Activated naive CD4-positive, alpha-beta T cell treated with anti-CD3 and anti-CD28 coated beads, Interleukin-2, amount 50 U/mL, for 72 hours (primary cell): ENCODE measurements around the gene SMARCB1. TPM values are rescaled to one million over a fixed set of nuclear protein-coding genes. Genes with fewer than 3 reads are reported as not detected.

ENCODE experiments used
- ATAC-seq, 2 donors: fragments of 150-1000 bp; cut with Tn5 transposase; 2 replicates each; pipeline ENCODE4 v1.10.0; 2021; ENCODE audit warnings: mild to moderate bottlenecking in 2 of 2, moderate library complexity in 2 of 2
- DNase-seq, 2 donors: peaks; one replicate each; pipeline ENCODE4 v3.0.0; 2021 to 2022; ENCODE audit warnings: low spot score in 2 of 2
- H3K27ac Mint-ChIP-seq, 2 donors: one replicate each; pipeline ENCODE4 v1.8.0; 2022; ENCODE audit warnings: mild to moderate bottlenecking in 2 of 2, mixed read lengths in 2 of 2
- H3K36me3 Mint-ChIP-seq, 2 donors: one replicate each; pipeline ENCODE4 v1.8.0; 2022; ENCODE audit warnings: mixed read lengths in 2 of 2
- H3K9me3 Mint-ChIP-seq, 2 donors: one replicate each; pipeline ENCODE4 v1.8.0; 2022; ENCODE audit warnings: mixed read lengths in 2 of 2
- total RNA-seq, 2 donors: library from RNA; stranded (reverse); gene quantifications; one replicate each; pipeline ENCODE4 v1.2.3, GENCODE V29; 2022

SMARCB1 gene
- total RNA-seq: 10 to 100 TPM; 51.9 to 72.7 TPM

DNA sequence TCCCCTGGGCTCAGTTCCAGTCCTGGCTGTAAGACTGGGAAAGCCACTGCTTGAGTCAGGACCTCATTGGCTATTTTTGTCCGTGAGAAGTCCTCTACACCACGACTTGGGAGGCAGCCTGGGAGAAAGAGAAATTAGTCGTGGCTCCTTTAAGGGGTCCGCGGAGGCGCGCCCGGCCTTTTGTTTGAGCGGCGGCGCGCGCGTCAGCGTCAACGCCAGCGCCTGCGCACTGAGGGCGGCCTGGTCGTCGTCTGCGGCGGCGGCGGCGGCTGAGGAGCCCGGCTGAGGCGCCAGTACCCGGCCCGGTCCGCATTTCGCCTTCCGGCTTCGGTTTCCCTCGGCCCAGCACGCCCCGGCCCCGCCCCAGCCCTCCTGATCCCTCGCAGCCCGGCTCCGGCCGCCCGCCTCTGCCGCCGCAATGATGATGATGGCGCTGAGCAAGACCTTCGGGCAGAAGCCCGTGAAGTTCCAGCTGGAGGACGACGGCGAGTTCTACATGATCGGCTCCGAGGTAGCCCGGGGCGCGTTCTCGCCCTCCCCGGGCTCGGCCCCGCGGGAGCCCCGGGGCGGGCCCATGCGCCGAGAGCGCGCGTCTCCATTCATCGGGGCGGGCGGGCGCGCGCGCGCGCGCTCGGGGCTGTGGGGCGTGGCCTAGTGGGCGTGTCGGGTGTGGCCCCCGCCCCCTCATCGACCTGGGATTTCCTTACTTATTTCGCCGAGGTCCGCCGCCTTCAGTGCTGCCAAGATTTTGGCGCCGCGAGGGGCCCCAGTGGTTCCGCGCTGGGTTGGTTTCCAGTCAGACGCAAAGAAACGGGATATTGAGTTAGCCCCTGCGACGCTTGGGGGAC, at the start of gene SMARCB1:
TSS of gene SMARCB1 (plus strand) at position 215 of the 848 bp plus-strand sequence. CDS start at position 419, 204 bp downstream.
- no peaks in the 10 kb centered on the region for H3K36me3 Mint-ChIP-seq
- no peaks in the 10 kb centered on the region for H3K9me3 Mint-ChIP-seq
- ATAC-seq (peak; percentile 84 to 86), DNase-seq (peak; percentile 86)
- H3K27ac Mint-ChIP-seq: peak within 1 kb of the TSS; percentile 94 to 98

DNA sequence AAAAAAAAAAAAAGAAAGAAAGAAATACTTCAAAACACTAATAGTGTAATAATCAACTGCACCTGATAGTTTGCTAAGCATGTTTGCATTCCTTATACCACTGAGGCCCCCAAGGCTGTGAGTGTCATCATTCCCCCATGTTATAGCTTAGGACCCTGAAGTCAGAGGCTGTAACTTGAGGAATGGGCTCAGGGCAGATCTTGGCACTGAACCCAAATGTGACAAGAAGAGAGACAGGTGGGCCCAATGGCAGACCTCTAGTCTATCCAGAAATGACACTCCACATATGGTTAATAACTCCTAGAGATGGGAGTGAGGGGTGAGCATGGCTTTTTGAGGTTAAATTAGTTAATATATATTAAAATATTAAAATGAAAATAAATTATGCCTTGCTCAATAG, 49.1 kb upstream of the SMARCB1 start:
- DNase-seq (no peak), ATAC-seq (no peak)
- no peaks in the 10 kb centered on the region for H3K36me3 Mint-ChIP-seq
- H3K27ac Mint-ChIP-seq: no peak overlapping the region
- H3K9me3 Mint-ChIP-seq: no peaks in the 10 kb centered on the region

DNA sequence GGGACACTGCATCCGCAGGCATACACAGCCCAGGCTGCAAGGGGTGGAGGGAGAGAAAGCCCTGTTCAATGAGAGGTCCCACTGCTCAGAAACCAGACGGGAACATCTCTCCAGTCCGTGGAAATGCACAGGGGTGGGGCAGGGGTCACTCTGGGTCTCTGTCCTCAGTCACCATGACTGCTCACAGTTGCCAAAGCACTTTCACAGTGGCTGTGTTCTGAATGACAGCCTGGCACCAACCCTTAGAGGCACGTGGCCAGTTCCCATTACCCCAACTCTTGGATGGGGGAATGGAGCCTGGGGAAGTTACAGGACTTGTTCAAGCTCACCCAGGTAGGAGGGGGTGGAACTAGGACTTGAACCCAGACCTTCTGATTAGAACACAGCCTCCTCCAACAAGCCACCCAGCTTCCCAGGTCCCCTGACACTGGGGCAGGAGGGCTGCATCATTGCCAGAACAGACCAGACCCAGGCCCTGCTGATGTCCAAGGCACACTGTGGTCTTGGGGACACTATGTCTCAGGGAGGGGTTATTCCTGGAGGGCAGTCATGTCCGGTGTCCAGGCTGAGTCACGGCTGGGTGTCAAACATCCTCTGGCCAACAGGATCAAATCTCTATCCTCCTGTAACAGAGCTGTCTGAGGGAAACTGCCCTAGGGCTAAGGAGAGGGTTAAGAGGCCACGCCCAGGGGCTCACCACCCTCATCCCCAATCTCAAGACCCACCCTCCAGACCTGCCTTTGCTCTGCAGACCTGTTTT, 44.1 kb upstream of the SMARCB1 start:
- Mint-ChIP-seq H3K9me3 (peaks cover 0 to 12% of the 10 kb centered on the region in 2 donors), H3K36me3 (peaks cover 21 to 24% of the 10 kb centered on the region in 2 donors), H3K27ac (no peak overlapping the region)
- ATAC-seq: no peak
- DNase-seq: no peak

DNA sequence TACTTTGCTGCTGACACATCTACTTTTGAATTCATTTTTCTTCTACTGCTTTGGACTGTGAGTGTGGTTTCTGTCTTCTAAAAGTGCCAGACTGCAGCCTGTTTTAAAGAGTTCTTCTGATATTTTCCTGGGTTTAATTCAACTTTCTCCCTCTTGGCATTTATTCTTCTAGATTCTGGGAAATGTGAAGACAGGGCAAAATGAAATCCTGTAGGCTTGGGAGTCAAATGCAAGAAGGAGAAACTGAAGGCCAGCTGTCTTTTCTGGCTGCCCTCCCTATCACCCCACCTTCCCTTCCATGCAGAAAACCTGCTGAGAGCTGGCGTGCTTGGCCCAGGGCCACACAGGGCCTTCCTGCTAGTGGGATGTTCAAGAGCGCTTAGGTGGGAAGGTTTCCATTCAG, 43.5 kb upstream of the SMARCB1 start:
- no peak for ATAC-seq
- H3K27ac Mint-ChIP-seq: no peak overlapping the region
- H3K9me3 Mint-ChIP-seq: peaks cover 0 to 12% of the 10 kb centered on the region in 2 donors
- no peak for DNase-seq
- peaks cover 21 to 24% of the 10 kb centered on the region in 2 donors for H3K36me3 Mint-ChIP-seq

DNA sequence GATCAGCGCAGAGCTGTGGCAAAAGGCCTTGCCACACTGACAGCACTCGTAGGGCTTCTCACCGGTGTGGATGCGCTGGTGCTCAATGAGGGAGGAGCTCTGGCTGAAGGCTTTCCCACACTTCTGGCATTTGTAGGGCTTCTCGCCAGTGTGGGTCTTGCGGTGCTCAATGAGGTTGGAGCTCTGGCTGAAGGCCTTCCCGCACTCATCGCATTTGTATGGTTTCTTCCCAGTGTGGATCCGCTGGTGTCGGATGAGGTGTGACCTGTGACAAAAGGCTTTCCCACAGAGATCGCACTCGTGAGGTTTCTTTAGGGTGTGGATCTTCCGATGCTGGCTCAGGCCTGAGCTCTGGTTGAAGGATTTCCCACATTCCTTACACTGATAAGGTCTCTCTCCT, 42.8 kb upstream of the SMARCB1 start:
- H3K9me3 Mint-ChIP-seq: peaks cover 0 to 12% of the 10 kb centered on the region in 2 donors
- DNase-seq (no peak), ATAC-seq (no peak)
- peaks cover 21 to 24% of the 10 kb centered on the region in 2 donors for H3K36me3 Mint-ChIP-seq
- H3K27ac Mint-ChIP-seq: no peak overlapping the region

DNA sequence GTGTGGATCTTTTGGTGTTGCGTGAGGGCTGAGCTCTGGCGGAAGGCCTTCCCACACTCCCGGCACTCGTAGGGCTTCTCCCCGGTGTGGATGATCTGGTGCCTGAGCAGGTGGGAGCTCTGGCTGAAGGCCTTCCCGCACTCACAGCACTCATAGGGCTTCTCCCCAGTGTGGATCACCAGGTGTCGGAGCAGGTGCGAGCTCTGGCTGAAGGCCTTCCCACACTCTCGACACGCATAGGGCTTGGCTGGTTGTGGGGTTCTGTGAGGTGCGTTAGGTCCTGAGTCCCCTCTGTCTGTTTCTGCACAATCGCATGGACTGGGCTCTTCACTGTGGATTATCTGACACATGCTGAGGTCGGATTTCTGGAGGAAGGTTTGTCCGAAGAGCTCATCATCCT, 42.3 kb upstream of the SMARCB1 start:
- DNase-seq: no peak

DNA sequence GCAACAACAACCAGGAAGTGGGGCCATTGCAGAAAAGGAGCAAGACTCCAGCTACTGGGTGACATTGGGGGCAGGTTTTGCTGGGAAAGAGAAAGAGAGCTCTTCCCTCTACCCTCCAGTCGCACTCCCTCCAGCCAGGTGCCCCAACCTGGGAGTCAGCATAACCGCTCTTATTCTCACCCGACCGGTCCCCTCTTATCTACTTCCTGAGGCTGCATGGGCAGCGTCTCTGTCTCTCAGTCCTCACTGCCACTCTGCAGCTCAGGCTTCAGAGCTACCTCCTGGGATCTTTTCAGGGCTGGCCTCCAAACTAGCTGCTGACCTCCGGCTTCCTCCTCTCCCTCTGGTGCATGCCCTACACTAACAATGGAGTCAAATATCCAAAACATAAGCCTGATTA, 41.0 kb upstream of the SMARCB1 start:
- peaks cover 0 to 12% of the 10 kb centered on the region in 2 donors for H3K9me3 Mint-ChIP-seq
- H3K36me3 Mint-ChIP-seq: peaks cover 21 to 24% of the 10 kb centered on the region in 2 donors
- no peak overlapping the region for H3K27ac Mint-ChIP-seq
- ATAC-seq (no peak), DNase-seq (no peak)

More for the DNA sequence above, 42.3 kb upstream of the SMARCB1 start:
- ATAC-seq: no peak
- peaks cover 0 to 12% of the 10 kb centered on the region in 2 donors for H3K9me3 Mint-ChIP-seq
- H3K27ac Mint-ChIP-seq: no peak overlapping the region
- peaks cover 21 to 24% of the 10 kb centered on the region in 2 donors for H3K36me3 Mint-ChIP-seq

DNA sequence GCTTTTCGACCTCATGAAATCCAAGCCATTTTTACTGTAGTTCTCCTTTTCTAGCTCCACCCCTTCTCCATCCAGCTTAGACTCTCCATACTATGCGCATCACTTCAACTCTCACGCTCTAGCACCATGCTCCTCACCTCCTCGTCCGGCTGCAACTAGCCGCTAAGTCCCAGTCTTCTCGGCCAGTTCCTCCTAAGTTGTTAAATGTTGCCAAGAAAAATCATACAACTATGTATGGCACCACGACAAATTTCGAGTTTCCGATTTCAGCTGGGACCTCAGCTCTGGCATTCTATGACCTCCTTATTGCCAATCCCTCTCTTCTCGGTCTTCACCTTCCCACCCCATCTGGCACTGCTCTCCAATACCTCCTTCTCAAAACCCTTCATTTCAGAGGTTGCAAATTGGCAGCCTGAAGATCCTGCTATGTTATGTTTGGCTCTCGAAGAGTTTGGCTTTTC, 36.9 kb upstream of the SMARCB1 start:
- Mint-ChIP-seq H3K36me3 (peaks cover 5% of the 10 kb centered on the region in 2 donors), H3K27ac (no peak overlapping the region), H3K9me3 (peaks cover 0 to 4% of the 10 kb centered on the region in 2 donors)
- DNase-seq (no peak), ATAC-seq (no peak)

DNA sequence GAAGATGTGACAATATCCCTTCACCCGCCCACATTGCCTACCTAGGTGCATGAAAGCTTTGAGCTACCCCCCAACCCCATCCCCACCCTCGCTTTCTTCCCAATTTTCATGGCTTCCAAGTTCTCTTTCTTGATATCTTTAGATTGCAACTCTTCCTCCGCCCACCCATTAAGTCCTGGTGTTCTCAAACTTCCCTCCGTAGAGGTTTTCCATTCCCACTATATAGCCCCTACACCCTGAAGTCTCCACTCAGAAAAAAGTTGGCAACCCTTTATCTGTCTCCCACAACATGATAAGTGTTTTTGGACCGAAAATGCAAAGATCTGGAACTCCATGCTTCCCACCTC, 36.4 kb upstream of the SMARCB1 start:
- peaks cover 0 to under 1% of the 10 kb centered on the region in 2 donors for H3K36me3 Mint-ChIP-seq
- H3K9me3 Mint-ChIP-seq: no peaks in the 10 kb centered on the region
- DNase-seq (no peak), ATAC-seq (no peak)
- peak overlapping the region; percentile 68 to 85 for H3K27ac Mint-ChIP-seq

DNA sequence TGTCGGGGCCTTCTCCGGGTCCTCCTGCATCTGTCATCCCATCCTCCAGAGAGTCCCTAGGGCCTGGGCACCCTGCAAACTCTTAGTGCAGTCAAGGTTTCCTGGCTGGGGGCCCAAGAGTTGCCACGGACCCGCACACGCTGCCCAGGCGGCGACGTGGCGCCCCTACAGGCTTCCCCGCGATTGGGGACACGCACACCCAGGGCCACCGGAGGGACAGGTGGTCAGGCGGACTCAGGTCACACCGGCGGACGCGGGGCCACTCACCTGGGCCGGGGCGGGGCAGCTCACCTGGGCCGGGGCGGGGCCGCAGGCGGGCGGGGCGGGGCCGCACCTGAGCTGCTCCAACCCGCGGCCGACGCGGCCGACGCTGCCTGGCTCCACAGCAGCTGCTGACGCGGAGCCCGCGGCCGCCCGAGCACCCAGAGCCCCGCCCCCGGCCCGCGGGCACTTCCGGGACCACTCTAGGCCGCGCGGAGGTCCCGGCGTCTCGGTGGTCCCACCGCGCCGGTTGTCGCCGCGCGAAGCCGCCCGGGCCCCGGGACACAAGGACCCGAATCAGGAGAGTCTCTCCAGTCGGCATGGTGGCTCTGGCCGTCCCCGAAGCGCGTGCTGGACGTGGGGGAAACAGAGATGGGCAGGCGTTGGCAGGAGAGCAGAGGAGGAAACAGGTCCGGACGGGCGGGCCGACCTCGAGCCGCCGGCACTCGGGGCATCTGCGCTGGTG, 35.9 kb upstream of the SMARCB1 start, which contains the start of gene ZNF70:
TSS of gene ZNF70 (minus strand) at position 399 of the 727 bp plus-strand sequence. CDS start 5,972 bp downstream, outside the sequence.
- Mint-ChIP-seq H3K9me3 (no peaks in the 10 kb centered on the region), H3K36me3 (no peaks in the 10 kb centered on the region), H3K27ac (peak within 1 kb of the TSS; percentile 68 to 85)
- peak; percentile 96 to 100 for ATAC-seq
- peak; percentile 72 to 85 for DNase-seq

DNA sequence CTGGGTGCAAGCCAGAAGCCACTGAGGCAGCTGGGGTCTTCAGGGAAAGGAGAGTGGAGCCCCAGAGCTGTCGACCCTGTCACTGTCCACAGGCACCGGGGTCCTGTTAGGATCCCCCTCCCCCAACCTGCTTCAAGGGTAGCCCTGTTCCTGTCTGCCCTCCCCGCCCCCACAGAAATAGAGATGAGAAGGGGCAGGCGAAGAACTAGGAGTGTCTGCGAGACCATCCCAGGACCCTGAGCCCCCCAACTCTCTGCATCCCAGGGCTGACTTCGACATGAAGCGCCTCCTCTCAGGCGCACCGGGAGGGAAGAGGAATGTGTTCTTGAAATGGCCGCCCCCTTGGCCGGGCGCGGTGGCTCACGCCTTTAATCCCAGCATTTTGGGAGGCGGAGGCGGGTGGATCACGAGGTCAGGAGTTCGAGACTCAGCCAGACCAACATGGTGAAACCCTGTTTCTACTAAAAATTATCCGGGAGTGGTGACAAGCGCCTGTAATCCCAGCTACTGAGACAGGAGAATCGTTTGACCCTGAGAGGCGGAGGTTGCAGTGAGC, 35.2 kb upstream of the SMARCB1 start:
- Mint-ChIP-seq H3K27ac (peak overlapping the region in 1 of 2 donors; percentile 68), H3K9me3 (no peaks in the 10 kb centered on the region), H3K36me3 (no peaks in the 10 kb centered on the region)
- no peak for DNase-seq
- no peak for ATAC-seq

DNA sequence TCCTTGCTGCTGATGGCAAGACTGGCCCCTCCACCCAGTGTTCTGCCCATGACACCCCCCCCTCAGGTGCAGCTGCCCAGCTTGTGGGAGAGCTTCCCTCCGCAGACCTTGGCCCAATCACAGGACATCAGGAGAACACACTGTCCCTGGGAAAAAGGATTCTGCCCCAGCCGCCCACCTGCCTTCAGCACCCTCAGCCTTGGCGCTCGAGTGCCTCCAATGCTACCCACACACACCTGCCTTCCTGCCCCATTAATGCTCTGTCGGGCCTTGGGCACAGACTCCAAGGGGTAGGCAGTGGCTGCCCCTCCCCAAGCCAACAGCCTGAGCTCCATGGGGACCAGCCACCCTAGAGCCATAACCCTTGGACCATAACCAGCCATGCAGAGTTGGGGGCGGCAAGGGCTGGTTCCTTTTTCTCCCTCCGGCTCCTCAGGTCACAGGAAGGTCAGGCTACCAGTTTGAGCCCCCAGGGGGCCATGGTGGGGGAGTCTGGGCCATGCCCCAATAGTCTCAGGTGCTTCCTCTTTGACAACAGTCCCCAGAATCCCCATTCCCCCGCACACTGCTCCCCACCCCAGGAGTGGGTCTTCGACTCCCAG, 34.6 kb upstream of the SMARCB1 start:
- DNase-seq (no peak), ATAC-seq (no peak)
- peak overlapping the region in 1 of 2 donors; percentile 24 for H3K27ac Mint-ChIP-seq
- no peaks in the 10 kb centered on the region for H3K9me3 Mint-ChIP-seq
- no peaks in the 10 kb centered on the region for H3K36me3 Mint-ChIP-seq

DNA sequence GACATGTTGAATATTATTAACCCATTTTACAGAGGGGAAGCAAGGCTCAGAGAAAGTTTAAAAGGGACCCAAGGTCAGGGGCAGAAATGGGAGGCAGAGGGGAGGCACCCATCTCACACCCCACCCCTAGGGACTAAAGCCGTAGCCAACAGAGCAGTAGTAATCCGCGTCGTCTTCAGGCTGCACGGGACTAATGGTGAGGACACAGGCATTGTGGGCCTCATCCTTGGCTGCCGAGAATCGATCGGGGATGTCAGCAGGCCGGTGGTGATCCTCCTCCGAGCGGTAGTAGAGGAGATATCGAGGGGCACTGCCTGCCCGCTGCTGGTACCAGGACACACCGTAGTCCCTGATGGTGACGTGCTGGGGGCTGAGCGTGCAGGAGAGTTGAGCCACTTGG, 34.0 kb upstream of the SMARCB1 start:
- Mint-ChIP-seq H3K36me3 (no peaks in the 10 kb centered on the region), H3K27ac (no peak overlapping the region), H3K9me3 (no peaks in the 10 kb centered on the region)
- ATAC-seq: no peak
- DNase-seq: no peak

DNA sequence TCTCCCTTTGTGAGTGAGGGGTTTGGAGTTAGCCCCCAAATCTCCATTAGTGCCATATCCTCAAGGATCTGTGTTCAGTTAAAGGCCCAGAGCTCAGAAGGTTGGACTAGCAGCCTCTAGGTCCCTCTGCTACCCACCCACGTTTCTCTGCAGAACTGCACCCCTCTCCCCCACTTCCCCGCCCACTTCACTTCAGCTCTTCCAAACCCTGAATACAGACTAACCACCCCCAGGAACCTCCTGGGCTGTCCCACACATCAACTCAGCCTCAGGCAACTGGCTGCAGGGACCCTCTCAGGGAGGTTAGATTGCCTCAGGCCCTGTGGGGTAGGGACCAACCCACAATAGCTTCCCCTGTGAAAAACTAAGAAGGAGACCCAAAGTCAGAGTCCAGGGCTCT, 33.4 kb upstream of the SMARCB1 start:
- ATAC-seq (no peak), DNase-seq (no peak)
- H3K36me3 Mint-ChIP-seq: no peaks in the 10 kb centered on the region
- H3K9me3 Mint-ChIP-seq: no peaks in the 10 kb centered on the region
- no peak overlapping the region for H3K27ac Mint-ChIP-seq

DNA sequence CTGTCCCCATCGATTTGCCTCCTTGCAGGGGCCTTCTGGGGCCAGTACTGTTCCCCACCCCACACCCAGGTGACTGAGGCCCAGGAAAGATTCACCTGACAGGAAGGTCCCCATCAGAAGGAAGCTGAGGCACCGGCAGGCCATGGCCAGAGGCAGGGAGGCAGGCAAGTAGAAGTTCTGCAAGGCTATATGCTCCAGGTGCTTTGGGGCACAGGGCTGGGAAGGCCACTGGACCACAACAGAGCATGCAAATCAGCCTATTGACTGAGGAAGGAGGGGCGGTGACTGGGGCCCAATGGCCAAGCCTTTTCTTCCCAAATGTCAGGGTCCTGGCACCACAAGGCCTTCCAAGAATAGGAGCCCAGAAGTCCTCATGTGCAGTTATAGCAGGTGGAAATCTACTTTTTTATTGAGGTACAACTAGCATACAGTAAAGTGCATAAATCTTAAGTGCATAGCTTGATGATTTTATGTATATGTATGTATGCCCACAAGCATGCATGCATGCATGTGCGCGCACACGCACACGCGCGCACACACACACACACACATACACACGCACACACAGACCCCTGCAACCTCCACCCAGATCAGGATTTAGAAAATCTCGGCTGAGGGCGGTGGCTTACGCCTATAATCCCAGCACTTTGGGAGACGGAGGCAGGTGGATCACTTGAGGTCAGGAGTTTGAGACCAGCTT, 32.4 kb upstream of the SMARCB1 start, which contains the start of gene VPREB3:
TSS of gene VPREB3 (minus strand) at position 206 of the 700 bp plus-strand sequence. CDS start at position 144, 62 bp downstream.
- H3K36me3 Mint-ChIP-seq: no peaks in the 10 kb centered on the region
- ATAC-seq (no peak), DNase-seq (no peak)
- H3K9me3 Mint-ChIP-seq: no peaks in the 10 kb centered on the region
- H3K27ac Mint-ChIP-seq: no peak within 1 kb of the TSS
